HepG2 (cell line): ENCODE results near the gene OR2M5. TPM values are rescaled to one million over a fixed set of nuclear protein-coding genes. Genes with fewer than 3 reads are reported as not detected.

ENCODE experiments used
- ATAC-seq: fragments of 200-7000 bp; cut with Tn5 transposase; 3 replicates; pipeline ENCODE4 v1.9.1; 2020; ENCODE audit warnings: mild to moderate bottlenecking, moderate library complexity
- BruUV-seq: library from RNA; stranded (reverse); fragments of 400-500 nt; replicated peaks from 2 replicates; lab custom pipeline; 2021; lab: Mats Ljungman, UMichigan
- CTCF ChIA-PET: fragments of 300-600 bp; formaldehyde crosslinking; extraction: SDS; loops from one replicate; lab custom pipeline; 2021; ENCODE audit warnings: low total read pairs, inconsistent platforms, low intra/inter-chr PET ratio; lab: Yijun Ruan, JAX
- POLR2A ChIA-PET: fragments of 350-600 bp; sonication (Branson Sonifier 250); formaldehyde crosslinking; loops from one replicate; lab custom pipeline; 2020; ENCODE audit warnings: antibody characterized with exemption, inconsistent platforms; lab: Yijun Ruan, JAX
- DNase-seq: peaks from one replicate; pipeline ENCODE4 v3.0.0-alpha.2; 2015; ENCODE audit warnings: low spot score
- FAIRE-seq: peaks from 3 replicates; lab custom pipeline; 2011; peaks lifted over from hg19 to GRCh38; lab: Jason Lieb, UNC
- H2AFZ ChIP-seq: one replicate; pipeline ENCODE4 v1.6.1; 2011; ENCODE audit warnings: low read length, inconsistent platforms
- H3K27ac ChIP-seq: fragments of 300-600 bp; 3 replicates; pipeline ENCODE4 v1.8.0; 2011; ENCODE audit warnings: mixed run types, mild to moderate bottlenecking, mixed read lengths, low read length, inconsistent platforms; ENCODE audit not compliant: insufficient read depth; ENCODE audit errors: extremely low read length
- H3K27me3 ChIP-seq, 2 experiments: fragments of 200-600 bp in 1 of 2; 2 replicates in 1 of 2; 3 replicates in 1 of 2; pipeline versions ENCODE4 v1.6.0 to v1.8.0; 2011; ENCODE audit warnings: low read length in 2 of 2, mild to moderate bottlenecking in 2 of 2, moderate library complexity in 2 of 2, inconsistent platforms in 1 of 2; ENCODE audit not compliant: insufficient read depth in 2 of 2, control insufficient read depth in 1 of 2
- H3K36me3 ChIP-seq, 2 experiments: fragments of 200-600 bp in 1 of 2; replicated peaks in 1 of 2; 2 replicates in 1 of 2; 3 replicates in 1 of 2; pipeline versions ENCODE4 v1.5.1 to v1.8.0; 2011; ENCODE audit warnings: low read length in 2 of 2, inconsistent platforms in 1 of 2; ENCODE audit not compliant: insufficient read depth in 2 of 2, control insufficient read depth in 1 of 2
- H3K4me1 ChIP-seq: 2 replicates; pipeline ENCODE4 v1.5.1; 2012; ENCODE audit warnings: low read length, inconsistent platforms; ENCODE audit not compliant: insufficient read depth
- H3K4me2 ChIP-seq: 2 replicates; pipeline ENCODE4 v1.6.0; 2011; ENCODE audit warnings: low read depth, low read length, inconsistent platforms
- H3K4me3 ChIP-seq, 3 experiments: fragments of 200-600 bp in 1 of 3; sonication (generic), shearing (Covaris generic) in 1 of 3; replicated peaks in 1 of 3; 2 replicates each; pipeline ENCODE4 v1.5.1; 2011 to 2016; ENCODE audit warnings: low read length in 3 of 3, inconsistent platforms in 2 of 3, low read depth in 2 of 3, mild to moderate bottlenecking in 2 of 3, control low read depth in 1 of 3, mixed read lengths in 1 of 3; ENCODE audit not compliant: insufficient read depth in 1 of 3
- H3K79me2 ChIP-seq: one replicate; pipeline ENCODE4 v1.6.1; 2011; ENCODE audit warnings: low read length, inconsistent platforms; ENCODE audit not compliant: insufficient read depth
- H3K9ac ChIP-seq: 2 replicates; pipeline ENCODE4 v1.6.0; 2011; ENCODE audit warnings: mild to moderate bottlenecking, low read depth, low read length, inconsistent platforms; ENCODE audit not compliant: insufficient read depth
- H3K9me3 ChIP-seq: 2 replicates; pipeline ENCODE4 v1.5.1; 2012; ENCODE audit warnings: mild to moderate bottlenecking, low read length
- H4K20me1 ChIP-seq: 2 replicates; pipeline ENCODE4 v1.6.0; 2011; ENCODE audit warnings: inconsistent platforms, mild to moderate bottlenecking, low read length, moderate library complexity; ENCODE audit not compliant: insufficient read depth
- BATF2 ChIP-seq: sonication (generic); formaldehyde crosslinking; IDR thresholded peaks from 2 replicates; pipeline ENCODE4 v1.8.0; 2022; ENCODE audit warnings: mild to moderate bottlenecking, missing genetic modification reagents, moderate library complexity
- BRD4 ChIP-seq: sonication (generic); formaldehyde crosslinking; IDR thresholded peaks from 2 replicates; pipeline ENCODE4 v1.4.0; 2020; ENCODE audit warnings: missing genetic modification reagents
- CEBPB ChIP-seq: IDR thresholded peaks from 2 replicates; pipeline ENCODE4 v1.6.1; 2011; ENCODE audit warnings: low read depth, low read length, improper control_type of control experiment, borderline replicate concordance
- CSRNP1 ChIP-seq: sonication (generic); formaldehyde crosslinking; IDR thresholded peaks from 2 replicates; pipeline ENCODE4 v1.8.1; 2023; ENCODE audit warnings: mild to moderate bottlenecking, missing genetic modification reagents
- HINFP ChIP-seq: sonication (generic); formaldehyde crosslinking; IDR thresholded peaks from 2 replicates; pipeline ENCODE4 v1.4.0; 2020; ENCODE audit warnings: low read depth, mild to moderate bottlenecking, missing genetic modification reagents
- HNRNPL ChIP-seq: fragments of 200-400 bp; formaldehyde crosslinking; IDR thresholded peaks from 2 replicates; pipeline ENCODE4 v1.6.1; 2017; ENCODE audit warnings: mild to moderate bottlenecking, low read depth, low read length
- KAT7 ChIP-seq: IDR thresholded peaks from 2 replicates; pipeline ENCODE4 v1.6.1; 2018; ENCODE audit warnings: borderline replicate concordance, missing compliant biosample characterization
- NFE2L2 ChIP-seq: fragments of 150-350 bp; IDR thresholded peaks from 2 replicates; pipeline ENCODE4 v1.6.1; 2014; ENCODE audit warnings: low read length
- ZMAT5 ChIP-seq: sonication (generic); formaldehyde crosslinking; IDR thresholded peaks from 2 replicates; pipeline ENCODE4 v1.5.0; 2020; ENCODE audit warnings: mild to moderate bottlenecking, low read depth, missing genetic modification reagents, borderline replicate concordance
- ZNF407 ChIP-seq: sonication (generic); formaldehyde crosslinking; IDR thresholded peaks from one replicate; pipeline ENCODE4 v1.5.1; 2020; ENCODE audit warnings: mild to moderate bottlenecking, missing genetic modification reagents; ENCODE audit errors: not compliant biosample characterization
- WGBS: methylation state at CpG from one replicate; pipeline ENCODE4 v1.1.6; 2017; ENCODE audit warnings: low lambda C conversion rate; 5-methylcytosine and 5-hydroxymethylcytosine counted together
- in situ Hi-C: cut with HindIII; loops from 2 replicates; pipeline ENCODE4 v1.10.0; 2017; ENCODE audit warnings: low pct_unique_long_range_greater_than_20kb; ENCODE audit not compliant: extremely low pct_ligation_motif_present
- intact Hi-C: fragments of 100-400 bp; cut with micrococcal nuclease; formaldehyde crosslinking; loops from one replicate; pipeline ENCODE4 v1.10.0; 2022; ENCODE audit not compliant: unreplicated experiment
- polyA plus RNA-seq, 8 experiments: library from polyadenylated mRNA; depleted of rRNA in 3 of 8; stranded (reverse) in 7 of 8; unstranded in 1 of 8; fragments of >200 nt; fragmentation: Illumina TruSeq in 4 of 8; extraction: Trizol in 4 of 8; gene quantifications; 2 replicates each; pipeline versions ENCODE4 v1.2.1 to v1.2.3, GENCODE V29; 2011 to 2016; ENCODE audit warnings: low read depth in 4 of 8, missing spikeins in 1 of 8, mixed read lengths in 1 of 8; ENCODE audit not compliant: insufficient read depth in 1 of 8
- total RNA-seq, 5 experiments: library from RNA; depleted of rRNA; stranded (reverse); fragments of >200 nt; fragmentation: Illumina TruSeq; extraction: Trizol; gene quantifications; 2 replicates each; pipeline ENCODE4 v1.2.3, GENCODE V29; 2016; ENCODE audit warnings: low read depth in 1 of 5

Gene OR2M5
- total and polyA plus RNA-seq, 2 of the 13 experiments (the other 11 are each of a cell fraction or from before 2014, with no cell fraction given) = not detected

GRCh38 chr1:248164031-248164430 lies 19.1 kb downstream of the OR2M5 start:
- peaks cover 40% of the 10 kb centered on the region for H3K9me3 ChIP-seq
- no peaks in the 10 kb centered on the region for H3K36me3 ChIP-seq
- no peak overlapping the region for H3K9ac ChIP-seq
- H3K27me3 ChIP-seq = no peaks in the 10 kb centered on the region; a peak in 1 of 5 replicates
- H2AFZ ChIP-seq = no peak overlapping the region
- intact Hi-C loops = no loop called here
- no peak overlapping the region for H3K4me3 ChIP-seq
- TF ChIP-seq ZMAT5 (CRISPR knock-in tag) (no peak), ZNF407 (CRISPR knock-in tag) (no peak), HNRNPL (no peak), BRD4 (no peak), NFE2L2 (no peak), CEBPB (no peak), KAT7 (CRISPR knock-in tag) (no peak), BATF2 (CRISPR knock-in tag) (no peak), HINFP (CRISPR knock-in tag) (no peak), CSRNP1 (CRISPR knock-in tag) (no peak)
- ATAC-seq (no peak), FAIRE-seq (no peak), DNase-seq (no peak)
- H4K20me1 ChIP-seq = no peaks in the 10 kb centered on the region
- no peak overlapping the region for H3K4me2 ChIP-seq
- POLR2A ChIA-PET = no interaction called here
- no peaks in the 10 kb centered on the region for H3K79me2 ChIP-seq
- no TSS peak for BruUV-seq
- in situ Hi-C loops = no loop called here
- H3K27ac ChIP-seq = no peak overlapping the region
- no peaks in the 10 kb centered on the region for H3K4me1 ChIP-seq
- 43% methylated on average over 7 of the region's 12 CpGs for WGBS
- CTCF ChIA-PET = no interaction called here
